Neural progenitor cell (in vitro differentiated cells): ENCODE data around the gene YPEL4.

ENCODE experiments used
- EZH2 ChIP-seq: fragments of 200-600 bp; sonication (generic); IDR thresholded peaks from 2 replicates; pipeline ENCODE4 v1.6.1; 2017; ENCODE audit warnings: antibody characterized with exemption, mild to moderate bottlenecking, moderate library complexity
- TF ChIP-seq, protein P1 (sequence below): fragments of 200-600 bp; sonication (generic); IDR thresholded peaks from 2 replicates; pipeline ENCODE4 v1.5.1; 2017; ENCODE audit warnings: antibody characterized with exemption, mild to moderate bottlenecking

DNA sequence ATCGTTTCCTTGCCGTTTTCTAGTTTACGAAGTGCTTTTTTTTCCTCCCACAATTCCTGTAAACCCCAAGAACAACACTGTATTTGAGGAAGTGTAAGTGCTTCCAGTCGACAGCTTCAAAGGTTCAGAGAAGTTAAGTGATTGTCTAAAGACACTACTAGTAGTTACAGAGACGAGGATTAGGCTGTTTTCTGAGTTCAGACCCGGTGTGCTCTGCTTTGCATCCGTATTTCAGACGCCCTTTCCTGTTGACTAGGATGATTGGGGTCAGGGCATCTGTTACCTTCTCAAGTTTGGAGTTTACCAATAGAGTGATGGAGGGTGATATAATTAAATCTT, 8.3 kb upstream of the YPEL4 start:
- TF ChIP-seq, protein P1, sequence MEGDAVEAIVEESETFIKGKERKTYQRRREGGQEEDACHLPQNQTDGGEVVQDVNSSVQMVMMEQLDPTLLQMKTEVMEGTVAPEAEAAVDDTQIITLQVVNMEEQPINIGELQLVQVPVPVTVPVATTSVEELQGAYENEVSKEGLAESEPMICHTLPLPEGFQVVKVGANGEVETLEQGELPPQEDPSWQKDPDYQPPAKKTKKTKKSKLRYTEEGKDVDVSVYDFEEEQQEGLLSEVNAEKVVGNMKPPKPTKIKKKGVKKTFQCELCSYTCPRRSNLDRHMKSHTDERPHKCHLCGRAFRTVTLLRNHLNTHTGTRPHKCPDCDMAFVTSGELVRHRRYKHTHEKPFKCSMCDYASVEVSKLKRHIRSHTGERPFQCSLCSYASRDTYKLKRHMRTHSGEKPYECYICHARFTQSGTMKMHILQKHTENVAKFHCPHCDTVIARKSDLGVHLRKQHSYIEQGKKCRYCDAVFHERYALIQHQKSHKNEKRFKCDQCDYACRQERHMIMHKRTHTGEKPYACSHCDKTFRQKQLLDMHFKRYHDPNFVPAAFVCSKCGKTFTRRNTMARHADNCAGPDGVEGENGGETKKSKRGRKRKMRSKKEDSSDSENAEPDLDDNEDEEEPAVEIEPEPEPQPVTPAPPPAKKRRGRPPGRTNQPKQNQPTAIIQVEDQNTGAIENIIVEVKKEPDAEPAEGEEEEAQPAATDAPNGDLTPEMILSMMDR, result no peak
- no peak for TF ChIP-seq EZH2
